SU-DHL-6 (cell line): ENCODE results near the gene OMD.

Experiments used
- EZH2phosphoT487 ChIP-seq: fragments of 200-600 bp; sonication (generic), shearing (Covaris generic); conservative IDR thresholded peaks from 2 replicates; pipeline ENCODE4 v1.6.1; 2018; ENCODE audit warnings: mild to moderate bottlenecking, antibody characterized with exemption, low read length, moderate library complexity, mixed read lengths
- TF ChIP-seq, protein P1 (sequence below): fragments of 200-600 bp; sonication (generic); IDR thresholded peaks from one replicate; pipeline ENCODE4 v1.5.1; 2017; ENCODE audit warnings: antibody characterized with exemption, mild to moderate bottlenecking, low read length, moderate library complexity; ENCODE audit not compliant: insufficient read depth, poor library complexity, severe bottlenecking

DNA sequence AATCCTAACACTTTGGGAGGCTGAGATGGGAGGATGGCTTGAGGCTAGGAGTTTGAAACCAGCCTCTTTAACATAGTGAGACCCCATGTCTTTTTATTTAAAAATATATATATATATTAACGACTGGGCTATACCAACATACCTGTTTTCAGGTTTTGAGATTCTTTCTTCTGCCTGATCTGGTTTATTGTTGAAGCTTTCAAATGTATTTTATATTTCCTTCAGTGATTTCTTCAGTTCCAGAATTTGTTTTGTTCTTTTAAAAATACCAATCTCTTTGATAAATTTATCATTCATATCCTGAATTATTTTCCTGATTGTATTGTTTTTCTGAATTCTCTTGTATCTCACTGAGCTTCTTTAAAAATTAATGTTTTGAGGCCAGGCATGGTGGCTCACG is 51.1 kb downstream of the OMD start:
- TF ChIP-seq, protein P1, sequence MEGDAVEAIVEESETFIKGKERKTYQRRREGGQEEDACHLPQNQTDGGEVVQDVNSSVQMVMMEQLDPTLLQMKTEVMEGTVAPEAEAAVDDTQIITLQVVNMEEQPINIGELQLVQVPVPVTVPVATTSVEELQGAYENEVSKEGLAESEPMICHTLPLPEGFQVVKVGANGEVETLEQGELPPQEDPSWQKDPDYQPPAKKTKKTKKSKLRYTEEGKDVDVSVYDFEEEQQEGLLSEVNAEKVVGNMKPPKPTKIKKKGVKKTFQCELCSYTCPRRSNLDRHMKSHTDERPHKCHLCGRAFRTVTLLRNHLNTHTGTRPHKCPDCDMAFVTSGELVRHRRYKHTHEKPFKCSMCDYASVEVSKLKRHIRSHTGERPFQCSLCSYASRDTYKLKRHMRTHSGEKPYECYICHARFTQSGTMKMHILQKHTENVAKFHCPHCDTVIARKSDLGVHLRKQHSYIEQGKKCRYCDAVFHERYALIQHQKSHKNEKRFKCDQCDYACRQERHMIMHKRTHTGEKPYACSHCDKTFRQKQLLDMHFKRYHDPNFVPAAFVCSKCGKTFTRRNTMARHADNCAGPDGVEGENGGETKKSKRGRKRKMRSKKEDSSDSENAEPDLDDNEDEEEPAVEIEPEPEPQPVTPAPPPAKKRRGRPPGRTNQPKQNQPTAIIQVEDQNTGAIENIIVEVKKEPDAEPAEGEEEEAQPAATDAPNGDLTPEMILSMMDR: no peak
- no peak for TF ChIP-seq EZH2phosphoT487
